GM19397 (cell line): ENCODE data around the gene VSIG10L2.

Experiments
- ATAC-seq: cut with Tn5 transposase; IDR thresholded peaks from one replicate; pipeline ENCODE4 v1.9.1; 2021; ENCODE audit warnings: mild to moderate bottlenecking, moderate library complexity; ENCODE audit not compliant: unreplicated experiment

VSIG10L2 gene

DNA sequence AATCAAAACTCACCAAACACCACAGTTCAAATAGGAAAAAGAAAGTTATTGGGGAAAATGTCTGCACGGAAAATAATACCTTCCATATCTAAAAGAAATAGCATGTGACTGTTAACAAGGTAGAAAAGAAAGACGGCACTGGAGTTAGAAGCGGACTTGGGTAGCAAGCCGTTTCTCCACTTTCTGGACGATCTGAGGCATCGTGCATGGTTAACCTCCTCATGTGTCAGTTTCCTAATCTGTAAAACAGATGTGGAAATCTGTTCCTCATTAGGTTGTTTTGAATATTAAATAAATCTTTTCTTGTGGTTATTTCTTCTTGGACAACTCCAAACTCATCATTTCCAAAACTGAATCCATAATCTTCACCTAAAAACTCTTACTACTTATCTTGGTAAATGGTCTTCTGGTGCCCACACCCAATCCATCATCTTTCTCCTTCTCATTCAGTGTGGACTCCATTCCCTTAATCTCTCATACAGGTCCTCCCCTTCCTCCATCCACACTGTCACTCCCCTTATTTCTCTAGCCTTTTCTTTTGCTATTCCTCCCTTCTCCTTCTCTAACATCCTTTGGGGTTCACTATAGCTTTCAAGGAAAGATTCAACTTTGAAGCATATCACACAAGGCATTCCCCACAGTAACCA, 53.5 kb downstream of the VSIG10L2 start:
- ATAC-seq, result no peak

DNA sequence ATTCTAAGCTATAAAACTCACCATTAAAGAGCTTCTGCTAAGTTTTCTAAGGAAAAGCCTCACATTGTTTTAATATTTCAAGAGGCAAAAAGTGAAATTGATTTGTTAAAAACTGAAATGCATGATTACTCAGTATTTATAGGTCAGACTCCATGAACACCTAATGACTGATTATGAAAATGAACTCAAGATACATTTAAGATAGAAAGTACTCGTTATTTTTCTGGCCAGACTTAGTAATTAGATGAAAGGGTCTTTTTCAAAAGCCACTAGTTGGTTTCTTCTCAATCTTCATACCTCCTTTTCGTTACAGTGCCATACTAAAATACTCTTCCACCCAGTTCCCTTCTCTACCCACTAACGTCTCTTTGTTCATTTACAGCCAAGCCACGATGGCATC, 56.3 kb downstream of the VSIG10L2 start:
- ATAC-seq, result no peak
